Measurements from ENCODE around the gene ZSCAN12.

Gene ZSCAN12

DNA sequence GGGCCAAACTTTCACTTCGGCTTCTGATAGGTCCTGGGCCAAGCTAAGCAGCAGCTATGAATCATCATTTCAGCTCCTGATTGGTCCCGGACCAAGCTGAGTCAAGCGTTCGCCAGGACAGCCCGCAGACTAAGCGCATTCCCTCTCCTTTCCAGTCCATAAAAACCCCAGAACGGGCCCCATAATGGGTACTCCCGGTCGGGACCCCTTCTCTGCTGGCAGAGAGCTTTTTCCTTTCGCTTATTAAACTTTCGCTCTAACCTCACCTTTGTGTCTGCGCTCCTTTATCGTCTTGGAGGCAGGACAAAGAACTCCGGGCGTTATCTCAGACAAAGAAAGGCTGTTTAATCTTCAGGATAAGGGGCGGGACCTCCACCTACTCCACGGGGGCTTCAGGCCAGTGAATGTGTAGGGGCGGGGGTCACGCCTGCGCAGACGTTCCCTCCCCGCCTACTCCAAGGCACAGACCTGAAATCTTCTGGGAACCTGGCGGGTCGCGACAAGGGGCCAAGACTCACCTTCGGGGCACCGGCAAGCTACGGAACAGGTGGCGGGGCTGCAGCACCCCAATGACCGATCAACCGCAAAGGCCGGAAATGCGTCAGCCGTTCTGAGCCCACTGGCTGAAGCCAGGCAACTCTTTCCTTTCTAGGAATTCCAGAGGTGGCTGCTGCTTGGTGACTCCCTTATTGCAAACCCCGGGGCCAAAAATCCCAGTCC, 63.8 kb downstream of the ZSCAN12 start, which contains the start of gene ZSCAN31:
Gene ZSCAN31 (minus strand): TSS at position 585 of the 720 bp plus-strand sequence. CDS start 6,465 bp downstream, outside the sequence.
- Histone ChIP-seq H3K27ac (ENCODE audit: low read length) (peak within 1 kb of the TSS; percentile 95), H3K9me3 (ENCODE audit: control insufficient read depth in 1 of 2, low read length in 2 of 2) (no peaks in the 10 kb centered on the region), H3K4me1 (ENCODE audit: control insufficient read depth in 1 of 2, insufficient read depth in 2 of 2, low read length in 2 of 2) (no peaks in the 10 kb centered on the region)

DNA sequence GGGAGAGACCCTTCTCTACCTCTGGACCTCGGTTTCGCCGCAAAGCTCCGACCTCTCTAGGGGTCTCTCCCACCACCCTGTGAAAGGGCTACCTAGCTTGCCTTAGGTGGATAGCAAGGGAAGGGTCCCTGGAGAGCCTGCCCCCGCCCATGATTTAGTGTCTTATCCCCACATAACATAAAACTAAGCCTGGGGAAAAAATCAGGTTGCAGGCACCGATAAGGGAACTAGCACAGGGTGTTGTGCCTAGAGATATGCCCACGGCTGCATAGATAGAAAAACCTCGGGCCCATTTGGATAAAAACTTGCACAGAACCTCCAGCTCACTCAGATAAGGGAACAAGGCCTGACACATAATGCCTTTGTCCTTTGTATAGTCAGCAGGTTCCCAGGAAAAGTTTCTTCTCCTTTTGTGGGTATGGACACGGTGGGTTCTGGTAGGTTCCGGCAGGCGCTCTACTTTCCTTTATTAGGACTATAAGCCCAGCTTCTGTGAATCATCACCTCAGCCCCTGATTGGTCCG, 64.4 kb downstream of the ZSCAN12 start:
- H3K9me3 ChIP-seq (ENCODE audit: control insufficient read depth in 1 of 2, low read length in 2 of 2): no peaks in the 10 kb centered on the region
- H3K27me3 ChIP-seq (ENCODE audit: low read depth, low read length): no peaks in the 10 kb centered on the region
- H3K4me1 ChIP-seq (ENCODE audit: control insufficient read depth in 1 of 2, insufficient read depth in 2 of 2, low read length in 2 of 2): no peaks in the 10 kb centered on the region
- peak overlapping the region; percentile 78 to 92 for H3K4me3 ChIP-seq (ENCODE audit: low read depth in 1 of 2, low read length in 2 of 2)
- peak overlapping the region; percentile 95 for H3K27ac ChIP-seq (ENCODE audit: low read length)
- peaks cover 0 to 1% of the 10 kb centered on the region in 2 donors for H3K36me3 ChIP-seq (ENCODE audit: control insufficient read depth in 1 of 2, insufficient read depth in 2 of 2, low read length in 2 of 2)

More for the DNA sequence above, 63.8 kb downstream of the ZSCAN12 start, which contains the start of gene ZSCAN31:
- Histone ChIP-seq H3K4me3 (ENCODE audit: low read depth in 1 of 2, low read length in 2 of 2) (peak within 1 kb of the TSS; percentile 78 to 92), H3K27me3 (ENCODE audit: low read depth, low read length) (no peaks in the 10 kb centered on the region), H3K36me3 (ENCODE audit: control insufficient read depth in 1 of 2, insufficient read depth in 2 of 2, low read length in 2 of 2) (no peaks in the 10 kb centered on the region)

DNA sequence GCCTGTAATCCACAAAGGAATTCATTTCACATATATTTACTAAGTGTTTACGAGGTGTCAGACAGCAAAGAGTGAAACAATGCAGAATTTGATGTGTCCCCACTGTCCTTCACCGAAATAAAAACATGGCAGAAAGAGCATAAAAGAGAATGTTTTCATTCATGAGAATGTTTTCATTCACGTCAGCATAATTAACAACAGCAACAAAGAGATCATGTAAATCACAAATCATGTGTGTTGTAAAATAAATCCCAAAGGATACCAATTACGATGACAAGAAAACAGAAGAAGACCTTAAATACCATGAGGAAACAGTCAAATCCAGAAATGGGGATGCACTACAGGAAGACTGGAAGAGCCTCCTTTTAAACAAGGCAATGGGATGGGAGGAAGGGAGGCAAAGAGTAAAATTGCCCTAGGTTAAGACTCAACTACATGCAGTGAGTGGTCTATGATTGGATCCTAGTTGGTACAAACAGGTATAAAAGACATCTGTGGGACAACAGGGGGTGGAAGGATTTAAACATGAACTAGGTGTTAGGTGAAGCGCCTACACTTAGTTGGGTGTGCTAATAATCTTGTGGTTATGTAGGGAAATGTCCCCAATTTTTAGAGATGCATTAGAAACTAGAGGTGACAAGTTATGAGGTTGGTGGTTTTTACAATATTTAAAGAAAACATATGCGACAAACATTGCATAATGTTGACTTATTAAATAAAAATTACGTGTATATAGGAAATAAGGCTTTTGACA, 65.1 kb downstream of the ZSCAN12 start:
- H3K36me3 ChIP-seq (ENCODE audit: control insufficient read depth in 1 of 2, insufficient read depth in 2 of 2, low read length in 2 of 2): peaks cover 0 to 4% of the 10 kb centered on the region in 2 donors
- peak overlapping the region in 1 of 2 donors; percentile 92 for H3K4me3 ChIP-seq (ENCODE audit: low read depth in 1 of 2, low read length in 2 of 2)
- H3K27ac ChIP-seq (ENCODE audit: low read length): peak overlapping the region; percentile 95
- H3K4me1 ChIP-seq (ENCODE audit: control insufficient read depth in 1 of 2, insufficient read depth in 2 of 2, low read length in 2 of 2): no peaks in the 10 kb centered on the region
- H3K9me3 ChIP-seq (ENCODE audit: control insufficient read depth in 1 of 2, low read length in 2 of 2): peaks cover 0 to under 1% of the 10 kb centered on the region in 2 donors
- H3K27me3 ChIP-seq (ENCODE audit: low read depth, low read length): no peaks in the 10 kb centered on the region

DNA sequence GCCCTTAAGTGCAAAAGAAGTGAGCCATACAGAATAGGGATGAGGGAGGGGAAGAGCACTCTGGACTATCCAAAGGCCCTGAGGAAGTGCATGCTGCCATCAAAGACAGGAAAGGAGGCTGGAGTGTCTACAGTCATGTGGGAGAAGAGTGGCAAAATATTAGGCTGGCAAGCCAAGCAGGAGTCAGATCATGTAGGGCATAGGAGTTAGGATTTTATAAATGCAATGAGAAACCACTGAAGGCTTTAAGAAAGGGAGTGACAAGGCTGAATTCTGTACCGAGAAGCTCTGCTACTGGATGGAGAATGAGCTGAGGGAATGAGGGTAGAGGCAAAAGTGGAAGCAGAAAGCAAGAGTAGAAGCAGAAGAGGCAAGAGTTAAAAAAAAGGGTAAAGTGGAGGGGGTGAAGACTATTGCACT, 65.9 kb downstream of the ZSCAN12 start:
- no peak overlapping the region for H3K4me3 ChIP-seq (ENCODE audit: low read depth in 1 of 2, low read length in 2 of 2)
- no peaks in the 10 kb centered on the region for H3K4me1 ChIP-seq (ENCODE audit: control insufficient read depth in 1 of 2, insufficient read depth in 2 of 2, low read length in 2 of 2)
- peak overlapping the region; percentile 7 for H3K27ac ChIP-seq (ENCODE audit: low read length)
- H3K27me3 ChIP-seq (ENCODE audit: low read depth, low read length): no peaks in the 10 kb centered on the region
- peaks cover 0 to 7% of the 10 kb centered on the region in 2 donors for H3K9me3 ChIP-seq (ENCODE audit: control insufficient read depth in 1 of 2, low read length in 2 of 2)
- peaks cover 0 to 12% of the 10 kb centered on the region in 2 donors for H3K36me3 ChIP-seq (ENCODE audit: control insufficient read depth in 1 of 2, insufficient read depth in 2 of 2, low read length in 2 of 2)

DNA sequence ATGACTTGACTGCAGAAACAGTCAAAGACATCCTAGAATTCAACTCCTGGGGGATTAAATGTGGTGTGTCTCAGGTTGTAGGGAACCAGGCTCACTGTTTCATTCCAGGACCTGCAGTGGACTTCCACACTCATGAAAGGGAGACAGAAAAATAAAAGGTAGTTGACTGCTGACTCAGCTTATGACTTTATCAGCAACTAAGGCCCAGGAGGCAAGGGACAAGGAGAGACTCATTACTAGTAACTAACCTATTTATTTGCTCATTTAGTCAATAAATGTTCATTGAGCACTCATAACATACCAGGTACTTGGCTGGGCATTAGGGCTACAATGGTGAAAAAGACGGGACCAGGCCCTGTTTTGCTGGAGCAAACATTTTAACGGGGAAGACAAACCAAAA, 66.5 kb downstream of the ZSCAN12 start:
- H3K27ac ChIP-seq (ENCODE audit: low read length): peak overlapping the region; percentile 7
- H3K36me3 ChIP-seq (ENCODE audit: control insufficient read depth in 1 of 2, insufficient read depth in 2 of 2, low read length in 2 of 2): peaks cover 0 to 12% of the 10 kb centered on the region in 2 donors
- H3K4me1 ChIP-seq (ENCODE audit: control insufficient read depth in 1 of 2, insufficient read depth in 2 of 2, low read length in 2 of 2): no peaks in the 10 kb centered on the region
- H3K9me3 ChIP-seq (ENCODE audit: control insufficient read depth in 1 of 2, low read length in 2 of 2): peaks cover 0 to 7% of the 10 kb centered on the region in 2 donors
- no peaks in the 10 kb centered on the region for H3K27me3 ChIP-seq (ENCODE audit: low read depth, low read length)
- H3K4me3 ChIP-seq (ENCODE audit: low read depth in 1 of 2, low read length in 2 of 2): no peak overlapping the region

DNA sequence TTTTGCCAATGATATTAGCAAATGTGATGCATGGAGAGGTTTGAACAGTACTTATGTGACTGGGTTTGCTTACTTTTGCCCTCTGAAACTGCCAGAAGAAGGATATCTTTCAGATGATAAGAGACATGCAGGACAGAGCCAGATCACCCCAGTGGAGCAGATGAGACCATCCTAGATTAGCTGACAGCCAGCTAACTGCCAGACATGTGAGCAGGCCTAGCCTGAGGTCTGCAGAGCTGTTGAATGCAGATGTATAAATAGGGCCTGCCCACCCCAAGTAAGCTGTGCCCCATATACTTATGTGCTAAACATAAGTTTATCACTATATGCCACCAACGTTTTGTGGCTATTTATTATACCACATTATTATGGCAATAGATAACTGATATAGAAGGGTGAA, 69.5 kb downstream of the ZSCAN12 start:
- Histone ChIP-seq H3K4me1 (ENCODE audit: control insufficient read depth in 1 of 2, insufficient read depth in 2 of 2, low read length in 2 of 2) (no peaks in the 10 kb centered on the region), H3K27ac (ENCODE audit: low read length) (no peak overlapping the region), H3K9me3 (ENCODE audit: control insufficient read depth in 1 of 2, low read length in 2 of 2) (peaks cover 25 to 35% of the 10 kb centered on the region in 2 donors), H3K36me3 (ENCODE audit: control insufficient read depth in 1 of 2, insufficient read depth in 2 of 2, low read length in 2 of 2) (peaks cover 22 to 39% of the 10 kb centered on the region in 2 donors), H3K4me3 (ENCODE audit: low read depth in 1 of 2, low read length in 2 of 2) (no peak overlapping the region), H3K27me3 (ENCODE audit: low read depth, low read length) (no peaks in the 10 kb centered on the region)

All from muscle layer of duodenum (tissue), 2 donors.